HepG2 (cell line): Measurements from ENCODE around the gene NUP155. TPM values are rescaled to one million over a fixed set of nuclear protein-coding genes. Genes with fewer than 3 reads are reported as not detected.

Experiments used
- AGO1 ChIP-seq: fragments of 200-400 bp; formaldehyde crosslinking; IDR thresholded peaks from 2 replicates; pipeline ENCODE4 v1.6.1; 2017; ENCODE audit warnings: mild to moderate bottlenecking, low read depth, low read length, moderate library complexity; ENCODE audit not compliant: poor library complexity, severe bottlenecking
- ATF7-NPFF ChIP-seq: sonication (generic); formaldehyde crosslinking; IDR thresholded peaks from 2 replicates; pipeline ENCODE4 v1.8.1; 2023; ENCODE audit warnings: mild to moderate bottlenecking, low read depth, missing genetic modification reagents, moderate library complexity
- CCDC6 ChIP-seq: sonication (generic); formaldehyde crosslinking; IDR thresholded peaks from 2 replicates; pipeline ENCODE4 v1.8.1; 2022; ENCODE audit warnings: mild to moderate bottlenecking, missing genetic modification reagents, moderate library complexity
- GLI4 ChIP-seq: sonication (generic); formaldehyde crosslinking; IDR thresholded peaks from 2 replicates; pipeline ENCODE4 v1.5.1; 2020; ENCODE audit warnings: missing genetic modification reagents, mild to moderate bottlenecking, moderate library complexity, borderline replicate concordance
- HNRNPUL1 ChIP-seq: fragments of 200-400 bp; formaldehyde crosslinking; IDR thresholded peaks from 2 replicates; pipeline ENCODE4 v1.6.1; 2017; ENCODE audit warnings: low read depth, mild to moderate bottlenecking, low read length, moderate library complexity
- JARID2 ChIP-seq: sonication (generic); formaldehyde crosslinking; IDR thresholded peaks from 2 replicates; pipeline ENCODE4 v1.8.1; 2023; ENCODE audit warnings: missing genetic modification reagents, inconsistent platforms; ENCODE audit not compliant: insufficient replicate concordance
- MAZ ChIP-seq, 2 experiments: sonication (generic) in 1 of 2; formaldehyde crosslinking in 1 of 2; IDR thresholded peaks; 2 replicates each; pipeline versions ENCODE4 v1.5.0 to v1.6.1; 2012 to 2020; ENCODE audit warnings: low read depth in 2 of 2, mild to moderate bottlenecking in 2 of 2, borderline replicate concordance in 1 of 2, improper control_type of control experiment in 1 of 2, low read length in 1 of 2, missing genetic modification reagents in 1 of 2, moderate library complexity in 1 of 2
- REPIN1 ChIP-seq: sonication (generic); formaldehyde crosslinking; IDR thresholded peaks from 2 replicates; pipeline ENCODE4 v1.8.0; 2022; ENCODE audit warnings: missing genetic modification reagents, low read depth, mild to moderate bottlenecking, borderline replicate concordance
- RFX1 ChIP-seq: fragments of 450-650 bp; IDR thresholded peaks from 2 replicates; pipeline ENCODE4 v1.6.1; 2017
- THYN1 ChIP-seq: sonication (generic); formaldehyde crosslinking; IDR thresholded peaks from 2 replicates; pipeline ENCODE4 v1.8.1; 2023; ENCODE audit warnings: low read depth, mild to moderate bottlenecking, moderate library complexity, missing genetic modification reagents, borderline replicate concordance
- ZBTB38 ChIP-seq: sonication (generic); formaldehyde crosslinking; IDR thresholded peaks from 2 replicates; pipeline ENCODE4 v1.5.1; 2020; ENCODE audit warnings: mild to moderate bottlenecking, missing genetic modification reagents
- ZBTB7B ChIP-seq: sonication (generic); formaldehyde crosslinking; IDR thresholded peaks from 2 replicates; pipeline ENCODE4 v1.4.0; 2020; ENCODE audit warnings: missing genetic modification reagents
- ZC3H4 ChIP-seq: sonication (generic); formaldehyde crosslinking; IDR thresholded peaks from 2 replicates; pipeline ENCODE4 v1.4.0; 2020; ENCODE audit warnings: missing genetic modification reagents, borderline replicate concordance
- ZMAT3 ChIP-seq: sonication (generic); formaldehyde crosslinking; conservative IDR thresholded peaks from 2 replicates; pipeline ENCODE4 v1.7.0; 2021; ENCODE audit warnings: missing genetic modification reagents
- ZNF234 ChIP-seq: sonication (generic); formaldehyde crosslinking; conservative IDR thresholded peaks from 2 replicates; pipeline ENCODE4 v1.5.1; 2020; ENCODE audit warnings: mild to moderate bottlenecking, missing genetic modification reagents
- ZNF563 ChIP-seq: sonication (generic); formaldehyde crosslinking; IDR thresholded peaks from 2 replicates; pipeline ENCODE4 v1.8.0; 2022; ENCODE audit warnings: mild to moderate bottlenecking, moderate library complexity, missing genetic modification reagents
- ZNF569 ChIP-seq: sonication (generic); formaldehyde crosslinking; IDR thresholded peaks from 2 replicates; pipeline ENCODE4 v1.5.0; 2020; ENCODE audit warnings: mild to moderate bottlenecking, missing genetic modification reagents, moderate library complexity, borderline replicate concordance
- ZNF605 ChIP-seq: sonication (generic); formaldehyde crosslinking; IDR thresholded peaks from 2 replicates; pipeline ENCODE4 v1.8.0; 2022; ENCODE audit warnings: mild to moderate bottlenecking, missing genetic modification reagents
- ZSCAN25 ChIP-seq: sonication (generic); formaldehyde crosslinking; IDR thresholded peaks from 2 replicates; pipeline ENCODE4 v1.8.0; 2022; ENCODE audit warnings: mild to moderate bottlenecking, missing genetic modification reagents
- polyA plus RNA-seq, 8 experiments: library from polyadenylated mRNA; depleted of rRNA in 3 of 8; stranded (reverse) in 7 of 8; unstranded in 1 of 8; fragments of >200 nt; fragmentation: Illumina TruSeq in 4 of 8; extraction: Trizol in 4 of 8; gene quantifications; 2 replicates each; pipeline versions ENCODE4 v1.2.1 to v1.2.3, GENCODE V29; 2011 to 2016; ENCODE audit warnings: low read depth in 4 of 8, missing spikeins in 1 of 8, mixed read lengths in 1 of 8; ENCODE audit not compliant: insufficient read depth in 1 of 8
- total RNA-seq, 5 experiments: library from RNA; depleted of rRNA; stranded (reverse); fragments of >200 nt; fragmentation: Illumina TruSeq; extraction: Trizol; gene quantifications; 2 replicates each; pipeline ENCODE4 v1.2.3, GENCODE V29; 2016; ENCODE audit warnings: low read depth in 1 of 5
- TF ChIP-seq, protein P1 (sequence below): IDR thresholded peaks from 2 replicates; pipeline ENCODE4 v1.6.1; 2018; ENCODE audit warnings: missing genetic modification reagents, mild to moderate bottlenecking, missing compliant biosample characterization
- TF ChIP-seq, protein P2 (sequence below): sonication (generic); formaldehyde crosslinking; IDR thresholded peaks from 2 replicates; pipeline ENCODE4 v1.4.0; 2020; ENCODE audit warnings: missing genetic modification reagents, borderline replicate concordance
- TF ChIP-seq, protein P3 (sequence below): sonication (generic); formaldehyde crosslinking; IDR thresholded peaks from 2 replicates; pipeline ENCODE4 v1.5.0; 2020; ENCODE audit warnings: mild to moderate bottlenecking, low read depth, missing genetic modification reagents, borderline replicate concordance
- TF ChIP-seq, protein P4 (sequence below): sonication (generic); formaldehyde crosslinking; IDR thresholded peaks from 2 replicates; pipeline ENCODE4 v1.5.0; 2020; ENCODE audit warnings: missing genetic modification reagents
- TF ChIP-seq, protein P5 (sequence below): sonication (generic); formaldehyde crosslinking; IDR thresholded peaks from 2 replicates; pipeline ENCODE4 v1.4.0; 2020; ENCODE audit warnings: mild to moderate bottlenecking, missing genetic modification reagents

The NUP155 gene
- total and polyA plus RNA-seq, 2 of the 13 experiments (the other 11 are each of a cell fraction or from before 2014, with no cell fraction given): 13.0 to 57.4 TPM

DNA sequence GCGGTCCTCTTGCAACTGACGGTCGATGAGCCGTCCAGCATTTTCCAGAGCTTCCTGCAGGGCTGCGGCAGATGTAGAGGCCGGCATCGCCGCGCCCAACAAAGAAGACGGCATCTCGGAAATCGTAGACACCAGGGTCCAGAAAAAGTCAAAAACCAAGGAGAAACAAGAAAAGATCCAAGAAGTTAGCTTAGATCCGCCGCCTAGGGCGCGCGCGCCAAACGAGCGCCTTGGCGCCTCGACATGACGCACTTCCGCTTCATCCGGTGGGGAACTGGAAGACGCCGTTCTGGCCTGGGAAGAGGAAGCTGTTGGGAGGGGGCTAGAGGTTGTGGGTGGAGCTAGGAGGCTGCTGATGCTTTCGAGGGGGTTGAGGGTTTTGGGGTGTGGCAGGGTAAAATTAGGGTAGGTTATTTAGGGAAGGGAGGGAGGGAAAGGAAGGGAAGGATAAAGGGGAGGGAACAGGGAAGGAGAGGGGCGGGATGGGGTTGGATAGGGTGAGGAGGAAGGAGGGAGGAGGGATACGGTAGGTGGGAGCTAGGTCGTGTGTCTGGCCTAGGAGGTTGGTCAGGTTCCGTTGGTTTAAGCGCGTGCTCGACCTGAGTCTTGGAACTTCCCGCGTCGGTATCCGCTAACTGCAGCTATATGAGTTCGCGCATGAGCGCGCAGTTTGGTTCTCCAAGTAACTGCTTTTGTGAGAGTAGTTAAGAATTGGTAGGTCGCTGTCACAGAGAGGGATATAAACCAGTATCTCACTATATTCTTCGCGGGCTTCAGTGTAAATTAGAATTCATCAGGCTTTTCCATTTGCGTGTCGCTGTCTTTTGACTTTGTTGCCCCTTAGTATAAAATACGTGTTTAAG is at the start of gene NUP155 (continued):
- TF ChIP-seq GLI4 (no peak), ZBTB7B (CRISPR knock-in tag) (no peak), ZNF605 (CRISPR knock-in tag) (peak; percentile 73), ZSCAN25 (peak; percentile 69; the same call in 1 of the 2 replicates), ZNF563 (CRISPR knock-in tag) (no peak), ATF7-NPFF (peak; percentile 52; the same call in 1 of the 2 replicates), JARID2 (CRISPR knock-in tag) (no peak), THYN1 (no peak), HNRNPUL1 (no peak), ZNF569 (no peak), ZMAT3 (CRISPR knock-in tag) (0 out of 2 replicates have a peak, but pooled peaks have one; percentile 3), ZNF234 (CRISPR knock-in tag) (no peak), ZC3H4 (CRISPR knock-in tag) (no peak), AGO1 (no peak), CCDC6 (CRISPR knock-in tag) (no peak), ZBTB38 (CRISPR knock-in tag) (peak; percentile 93), REPIN1 (CRISPR knock-in tag) (no peak), RFX1 (no peak), MAZ (IDR thresholded peaks at IDR 0.05; ENCODE audit: borderline replicate concordance, low read depth, low read length) (peak; percentile 74; the same call in 1 of the 2 replicates), MAZ (CRISPR knock-in tag; IDR thresholded peaks at IDR 0.05; ENCODE audit: low read depth) (peak; percentile 60)
- TF ChIP-seq, protein P1, sequence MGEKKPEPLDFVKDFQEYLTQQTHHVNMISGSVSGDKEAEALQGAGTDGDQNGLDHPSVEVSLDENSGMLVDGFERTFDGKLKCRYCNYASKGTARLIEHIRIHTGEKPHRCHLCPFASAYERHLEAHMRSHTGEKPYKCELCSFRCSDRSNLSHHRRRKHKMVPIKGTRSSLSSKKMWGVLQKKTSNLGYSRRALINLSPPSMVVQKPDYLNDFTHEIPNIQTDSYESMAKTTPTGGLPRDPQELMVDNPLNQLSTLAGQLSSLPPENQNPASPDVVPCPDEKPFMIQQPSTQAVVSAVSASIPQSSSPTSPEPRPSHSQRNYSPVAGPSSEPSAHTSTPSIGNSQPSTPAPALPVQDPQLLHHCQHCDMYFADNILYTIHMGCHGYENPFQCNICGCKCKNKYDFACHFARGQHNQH (CRISPR knock-in tag): peak; percentile 65
- TF ChIP-seq, protein P2, sequence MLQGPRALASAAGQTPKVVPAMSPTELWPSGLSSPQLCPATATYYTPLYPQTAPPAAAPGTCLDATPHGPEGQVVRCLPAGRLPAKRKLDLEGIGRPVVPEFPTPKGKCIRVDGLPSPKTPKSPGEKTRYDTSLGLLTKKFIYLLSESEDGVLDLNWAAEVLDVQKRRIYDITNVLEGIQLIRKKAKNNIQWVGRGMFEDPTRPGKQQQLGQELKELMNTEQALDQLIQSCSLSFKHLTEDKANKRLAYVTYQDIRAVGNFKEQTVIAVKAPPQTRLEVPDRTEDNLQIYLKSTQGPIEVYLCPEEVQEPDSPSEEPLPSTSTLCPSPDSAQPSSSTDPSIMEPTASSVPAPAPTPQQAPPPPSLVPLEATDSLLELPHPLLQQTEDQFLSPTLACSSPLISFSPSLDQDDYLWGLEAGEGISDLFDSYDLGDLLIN (CRISPR knock-in tag): peak; percentile 95; the same call in 1 of the 2 replicates
- TF ChIP-seq, protein P3, sequence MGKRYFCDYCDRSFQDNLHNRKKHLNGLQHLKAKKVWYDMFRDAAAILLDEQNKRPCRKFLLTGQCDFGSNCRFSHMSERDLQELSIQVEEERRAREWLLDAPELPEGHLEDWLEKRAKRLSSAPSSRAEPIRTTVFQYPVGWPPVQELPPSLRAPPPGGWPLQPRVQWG: no peak
- TF ChIP-seq, protein P4, sequence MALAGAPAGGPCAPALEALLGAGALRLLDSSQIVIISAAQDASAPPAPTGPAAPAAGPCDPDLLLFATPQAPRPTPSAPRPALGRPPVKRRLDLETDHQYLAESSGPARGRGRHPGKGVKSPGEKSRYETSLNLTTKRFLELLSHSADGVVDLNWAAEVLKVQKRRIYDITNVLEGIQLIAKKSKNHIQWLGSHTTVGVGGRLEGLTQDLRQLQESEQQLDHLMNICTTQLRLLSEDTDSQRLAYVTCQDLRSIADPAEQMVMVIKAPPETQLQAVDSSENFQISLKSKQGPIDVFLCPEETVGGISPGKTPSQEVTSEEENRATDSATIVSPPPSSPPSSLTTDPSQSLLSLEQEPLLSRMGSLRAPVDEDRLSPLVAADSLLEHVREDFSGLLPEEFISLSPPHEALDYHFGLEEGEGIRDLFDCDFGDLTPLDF (CRISPR knock-in tag): peak; percentile 98
- TF ChIP-seq, protein P5, sequence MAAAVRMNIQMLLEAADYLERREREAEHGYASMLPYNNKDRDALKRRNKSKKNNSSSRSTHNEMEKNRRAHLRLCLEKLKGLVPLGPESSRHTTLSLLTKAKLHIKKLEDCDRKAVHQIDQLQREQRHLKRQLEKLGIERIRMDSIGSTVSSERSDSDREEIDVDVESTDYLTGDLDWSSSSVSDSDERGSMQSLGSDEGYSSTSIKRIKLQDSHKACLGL (CRISPR knock-in tag): peak; percentile 21; the same call in 1 of the 2 replicates
